SHP77 (cell line): ENCODE data around the gene GSK3B.
"Not testable (repeated sequence)": the region's sequence is repeated elsewhere in the genome, so short reads cannot be mapped to it uniquely, and the experiment has no call there.

Experiments used
- DNase-seq, 2 experiments: peaks; one replicate each; lab custom pipeline; 2025; lab: John Stamatoyannopoulos, UW

Gene GSK3B

DNA sequence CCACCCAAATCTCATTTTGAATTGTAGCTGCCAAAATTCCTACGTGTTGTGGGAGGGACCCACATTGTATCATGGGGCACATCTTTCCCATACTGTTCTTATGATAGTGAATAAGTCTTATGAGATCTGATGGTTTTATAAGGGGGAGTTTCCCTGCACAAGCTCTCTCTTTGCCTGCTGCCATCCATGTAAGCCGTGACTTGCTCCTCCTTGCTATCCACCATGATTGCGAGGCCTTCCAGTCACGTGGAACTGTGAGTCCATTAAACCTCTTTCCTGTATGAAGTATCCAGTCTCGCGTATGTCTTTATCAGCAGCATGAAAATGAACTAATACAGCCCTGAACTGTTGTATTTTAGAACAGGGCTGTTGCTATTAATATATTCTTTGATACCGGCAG is 40.6 kb downstream of the GSK3B start:
- DNase-seq = not testable (repeated sequence)

- no peak for DNase-seq
Observed at GRCh38 chr3:120052677-120053076, 41.6 kb downstream of the GSK3B start.

DNA sequence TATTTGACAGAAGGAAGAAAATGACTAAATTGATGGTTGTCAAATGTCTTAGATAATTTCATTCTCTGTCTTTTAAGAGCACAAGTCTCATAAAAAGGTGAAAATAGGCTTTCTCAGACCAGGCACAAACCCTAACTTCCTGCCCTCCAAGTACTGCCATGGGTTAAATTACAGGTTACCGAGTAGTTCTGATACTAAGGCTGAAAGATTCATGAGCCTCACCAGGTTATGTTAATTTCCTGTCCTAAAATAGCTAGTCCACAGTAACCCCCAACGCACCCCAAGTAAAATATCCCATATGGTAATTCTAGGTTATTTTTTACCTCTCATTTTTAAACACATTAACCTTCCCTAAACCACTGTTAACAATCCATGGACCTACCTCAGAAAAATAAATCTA is 42.0 kb downstream of the GSK3B start:
- no peak for DNase-seq

DNA sequence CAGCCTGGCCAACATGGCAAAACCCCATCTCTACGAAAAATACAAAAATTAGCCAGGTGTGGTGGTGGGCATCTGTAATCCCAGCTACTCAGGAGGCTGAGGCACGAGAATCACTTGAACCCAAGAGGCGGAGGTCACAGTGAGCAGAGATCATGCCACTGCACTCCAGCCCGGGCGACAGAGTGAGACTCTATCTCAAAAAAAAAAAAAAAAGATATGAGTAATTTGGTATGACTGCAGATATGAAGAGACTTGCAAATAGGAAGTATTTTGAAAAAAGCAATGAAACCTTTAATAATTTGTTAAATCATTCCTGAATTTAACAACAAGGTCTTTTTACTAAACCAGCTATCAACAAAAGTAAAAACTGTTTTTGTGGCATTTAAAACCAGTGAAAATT is 42.7 kb downstream of the GSK3B start:
- DNase-seq = not testable (repeated sequence)

DNA sequence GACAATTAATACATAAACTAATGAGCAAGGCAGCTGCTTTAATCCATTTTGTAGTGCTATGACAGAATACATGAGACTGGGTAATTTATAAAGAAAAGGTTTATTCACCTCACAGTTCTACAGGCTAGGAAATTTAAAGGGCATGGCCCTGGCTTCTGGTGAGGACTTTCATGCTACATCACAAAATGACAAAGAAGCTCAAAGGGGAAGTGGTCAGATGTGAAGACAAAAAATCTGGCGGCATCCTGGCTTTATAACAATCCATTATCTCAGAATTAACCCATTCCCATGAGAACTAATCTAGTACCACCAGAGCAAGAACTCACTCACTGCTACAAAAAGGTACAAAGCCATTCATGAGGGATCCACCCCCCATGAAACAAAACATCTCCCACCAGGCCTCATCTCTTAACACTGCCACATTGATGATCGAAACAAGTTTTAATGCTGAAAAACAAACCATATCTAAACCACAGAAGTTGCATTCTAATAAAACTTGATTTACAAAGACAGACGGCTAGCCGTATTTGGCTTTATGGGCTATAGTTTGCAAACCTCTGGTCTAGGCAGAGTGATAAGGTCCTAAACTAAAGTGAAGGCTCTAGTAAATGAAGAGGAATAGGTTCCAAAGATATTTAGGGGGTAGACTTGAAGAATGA is 44.2 kb downstream of the GSK3B start:
- no peak for DNase-seq

DNA sequence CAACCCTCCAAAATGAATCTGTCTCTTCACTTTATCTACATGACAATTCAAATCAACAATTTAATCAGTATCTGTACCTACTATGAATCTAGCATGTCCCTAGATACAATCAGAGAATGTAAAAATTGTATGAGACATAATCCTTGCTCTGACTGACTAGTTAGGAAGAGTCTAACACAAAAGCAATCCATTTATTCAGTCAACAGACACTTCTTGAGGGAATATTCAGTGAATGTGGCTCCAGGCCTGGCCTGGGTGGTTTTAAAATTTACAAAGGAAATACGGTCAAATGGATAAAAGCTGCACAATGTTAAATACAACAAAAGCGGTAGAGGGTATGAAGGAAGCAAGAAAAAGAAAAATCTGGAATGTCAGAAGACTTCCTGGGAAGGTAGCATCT is 45.2 kb downstream of the GSK3B start:
- DNase-seq = no peak

DNA sequence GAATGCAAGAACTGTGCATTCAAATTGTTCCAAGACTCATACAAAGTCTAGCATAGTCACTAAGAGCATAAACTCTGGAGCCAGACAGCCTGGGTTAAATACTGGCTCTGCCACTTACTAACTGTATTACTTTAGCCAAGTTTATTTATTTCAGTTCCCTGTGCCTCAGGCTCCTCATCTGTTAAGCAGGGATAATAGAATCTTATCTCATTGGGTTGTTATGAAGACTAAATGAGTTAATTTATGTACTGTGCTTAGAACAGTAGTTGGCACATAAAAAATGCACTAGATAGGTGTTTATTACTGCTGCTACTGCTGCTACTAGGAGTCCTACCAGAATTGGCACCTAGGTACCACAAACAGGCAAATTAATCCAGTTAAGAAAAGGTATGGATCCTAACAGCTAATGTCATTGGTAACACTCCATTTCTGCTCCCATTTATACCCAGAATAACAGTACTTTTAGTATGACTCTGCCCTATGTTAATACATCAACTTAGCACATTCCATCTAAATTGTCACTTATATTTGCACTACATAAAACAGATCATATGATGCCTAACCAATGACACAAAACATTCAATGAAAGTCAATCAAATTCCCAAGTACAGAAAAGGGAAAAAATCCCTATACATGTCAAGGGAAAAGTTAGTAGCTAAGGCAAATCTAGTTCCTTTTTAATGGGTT is 45.7 kb downstream of the GSK3B start:
- no peak for DNase-seq

- DNase-seq = no peak
Observed at GRCh38 chr3:120047686-120048085, 46.6 kb downstream of the GSK3B start.

- no peak for DNase-seq
Observed at GRCh38 chr3:120040813-120041377, 53.4 kb downstream of the GSK3B start.

DNA sequence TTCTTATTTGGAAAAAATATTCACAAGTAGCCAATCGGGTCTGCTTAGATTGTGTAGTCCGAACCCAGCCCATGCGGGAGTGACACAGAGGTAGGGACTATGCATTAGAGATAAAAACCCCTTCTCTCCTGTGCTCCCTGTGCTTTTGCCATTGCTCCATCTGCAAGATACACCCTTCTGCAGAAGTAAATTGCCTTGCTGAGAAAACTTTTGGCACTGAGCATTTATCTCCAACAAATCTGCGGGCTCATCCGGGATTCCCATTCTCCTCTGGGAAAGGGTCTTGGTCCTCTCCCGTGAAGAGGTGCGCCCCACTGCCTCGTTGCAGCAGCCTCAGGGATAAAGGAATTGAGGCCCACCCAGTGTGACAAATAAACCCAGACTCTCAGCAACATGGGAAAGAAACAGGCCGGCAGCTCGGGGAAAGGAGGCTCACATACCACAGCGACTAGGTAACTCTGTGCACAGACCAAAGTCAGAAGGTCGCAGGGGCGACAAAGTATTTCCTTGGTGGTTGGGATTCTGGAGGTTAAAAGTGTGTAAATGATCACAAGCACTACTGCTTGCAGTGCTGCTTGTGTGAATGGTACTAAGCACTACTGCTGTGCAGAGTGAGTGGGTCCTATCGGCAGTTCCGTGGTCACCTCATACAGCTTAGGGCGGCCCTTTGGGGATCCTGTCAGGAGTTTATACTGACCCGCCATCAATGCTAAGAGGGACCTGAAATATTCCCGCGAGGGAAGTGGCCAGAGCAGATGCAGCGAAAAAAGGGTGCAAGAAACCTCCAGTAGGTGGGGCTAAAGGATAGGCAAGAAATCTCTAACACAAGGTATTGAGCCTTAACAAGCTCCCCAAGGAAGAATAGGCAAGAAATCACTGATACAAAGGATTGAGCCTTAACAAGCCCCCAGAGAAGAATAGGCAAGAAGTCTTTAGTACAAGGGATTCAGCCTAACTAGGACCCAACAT is 54.3 kb downstream of the GSK3B start:
- DNase-seq = no peak

DNA sequence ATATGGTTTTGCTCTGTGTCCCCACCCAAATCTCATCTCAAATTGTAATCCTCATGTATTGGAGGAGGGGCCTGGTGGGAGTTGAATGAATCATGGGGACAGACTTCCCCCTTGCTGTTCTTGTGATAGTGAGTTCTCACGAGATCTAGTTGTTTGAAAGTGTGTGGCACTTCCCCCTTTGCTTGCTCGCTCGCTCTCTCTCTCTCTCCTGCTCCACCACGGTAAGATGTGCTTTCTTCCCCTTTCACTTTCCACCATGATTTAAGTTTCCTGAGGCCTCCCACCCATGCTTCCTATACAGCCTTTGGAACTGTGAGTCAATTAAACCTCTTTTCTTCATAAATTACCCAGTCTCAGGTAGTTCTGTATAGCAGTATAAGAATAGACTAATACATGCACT is 60.7 kb downstream of the GSK3B start:
- DNase-seq = no peak

DNA sequence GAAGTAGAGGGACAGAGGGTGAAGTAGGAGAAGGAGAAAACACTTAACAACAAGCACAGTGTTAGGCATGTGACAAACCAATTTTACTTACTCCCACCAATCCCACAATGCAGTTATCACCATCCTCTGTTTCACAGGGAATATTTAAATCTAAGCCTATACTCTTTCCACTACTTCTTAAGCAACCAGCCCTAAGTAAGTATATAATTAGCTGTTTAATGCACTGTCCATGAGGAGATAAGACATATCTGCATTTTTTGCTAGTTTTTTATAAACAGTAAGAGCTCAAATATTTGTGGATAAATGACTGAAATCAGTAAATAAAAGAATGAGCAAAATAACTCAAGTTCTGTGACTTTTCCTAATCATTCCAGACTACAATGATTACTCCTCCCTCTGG is 62.7 kb downstream of the GSK3B start:
- DNase-seq = no peak

GRCh38 chr3:120029749-120030148 is 64.5 kb downstream of the GSK3B start:
- DNase-seq = no peak

GRCh38 chr3:120028271-120029047 is 65.8 kb downstream of the GSK3B start:
- DNase-seq = no peak

- DNase-seq = no peak
Observed at GRCh38 chr3:120027226-120027625, 67.0 kb downstream of the GSK3B start.

- DNase-seq = no peak
Observed at GRCh38 chr3:120025520-120025919, 68.7 kb downstream of the GSK3B start.

GRCh38 chr3:120024103-120024502 is 70.1 kb downstream of the GSK3B start:
- no peak for DNase-seq

- no peak for DNase-seq
Observed at GRCh38 chr3:120022729-120023128, 71.5 kb downstream of the GSK3B start.

- DNase-seq = no peak
Observed at GRCh38 chr3:120021523-120021922, 72.7 kb downstream of the GSK3B start.

DNA sequence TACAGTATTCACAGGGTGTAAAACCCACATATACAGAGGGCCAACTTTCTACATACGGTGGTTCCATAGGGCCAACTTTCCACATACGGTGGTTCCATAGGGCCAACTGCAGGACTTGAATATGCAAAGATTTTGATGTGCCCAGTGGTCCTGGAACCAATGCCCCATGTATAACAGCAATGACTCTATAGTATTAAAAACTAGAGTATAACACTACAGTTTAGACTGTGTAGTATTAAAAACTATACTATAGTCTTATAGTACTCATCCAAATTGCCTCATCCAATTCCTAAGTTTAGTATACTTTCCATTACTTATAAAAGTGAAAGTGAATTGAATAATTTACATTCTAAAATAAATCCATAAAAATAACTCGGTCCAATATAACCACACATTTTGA is 75.9 kb downstream of the GSK3B start:
- no peak for DNase-seq

DNA sequence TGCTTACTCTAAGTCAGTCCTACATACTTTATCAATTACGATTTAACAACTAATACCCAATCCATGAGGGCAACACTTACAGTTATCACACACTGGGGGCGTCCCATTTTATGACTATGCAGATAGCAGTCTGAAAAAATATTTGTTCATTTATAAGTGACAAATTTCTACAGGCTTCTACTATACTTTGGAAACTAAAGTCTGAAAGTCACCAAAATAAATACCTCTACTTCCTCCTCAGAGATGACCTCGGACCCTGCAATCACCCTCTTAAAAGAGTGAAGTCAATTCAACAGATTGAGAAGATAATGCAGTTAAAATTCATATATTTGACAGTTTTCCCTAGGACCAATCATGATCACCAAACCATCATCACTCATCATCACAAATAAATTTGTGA is 76.6 kb downstream of the GSK3B start:
- no peak for DNase-seq

- DNase-seq = no peak
Observed at GRCh38 chr3:120013481-120013880, 80.8 kb downstream of the GSK3B start.
